Measurements from ENCODE around the gene PPFIBP2. TPM values are rescaled to one million over a fixed set of nuclear protein-coding genes. Genes with fewer than 3 reads are reported as not detected.

Gene PPFIBP2
- 15.0 and 15.8 TPM in 2 replicates for total RNA-seq (2016; rRNA removed; fragmentation: Illumina TruSeq; extraction: Trizol)
- 10.1 and 10.8 TPM in 2 replicates for total RNA-seq (2016; cell fraction: cytosol; rRNA removed; fragmentation: Illumina TruSeq; extraction: Trizol; ENCODE audit: low read depth)
- total RNA-seq (2016; cell fraction: insoluble cytoplasmic fraction; rRNA removed; fragmentation: Illumina TruSeq; extraction: Trizol) = 15.1 and 19.3 TPM in 2 replicates
- total RNA-seq (2016; cell fraction: membrane; rRNA removed; fragmentation: Illumina TruSeq; extraction: Trizol) = 9.3 and 12.0 TPM in 2 replicates
- 22.7 and 24.0 TPM in 2 replicates for total RNA-seq (2016; cell fraction: nucleus; rRNA removed; fragmentation: Illumina TruSeq; extraction: Trizol)
- polyA plus RNA-seq (2011; rRNA removed) = 41.6 and 52.5 TPM in 2 replicates
- polyA plus RNA-seq (2011; cell fraction: cytosol; rRNA removed) = 21.9 and 27.8 TPM in 2 replicates
- 94.0 and 96.1 TPM in 2 replicates for polyA plus RNA-seq (2011; cell fraction: nucleus; rRNA removed)
- 27.5 and 36.7 TPM in 2 replicates for polyA plus RNA-seq (2012)
- polyA plus RNA-seq (2016; cell fraction: cytosol; fragmentation: Illumina TruSeq; extraction: Trizol; ENCODE audit: low read depth) = 2.4 and 2.9 TPM in 2 replicates
- 9.9 and 13.6 TPM in 2 replicates for polyA plus RNA-seq (2016; cell fraction: insoluble cytoplasmic fraction; fragmentation: Illumina TruSeq; extraction: Trizol; ENCODE audit: low read depth)
- polyA plus RNA-seq (2016; cell fraction: membrane; fragmentation: Illumina TruSeq; extraction: Trizol; ENCODE audit: low read depth) = 4.7 and 5.9 TPM in 2 replicates
- 17.2 and 18.8 TPM in 2 replicates for polyA plus RNA-seq (2016; cell fraction: nucleus; fragmentation: Illumina TruSeq; extraction: Trizol; ENCODE audit: insufficient read depth, low read depth)
- polyA minus RNA-seq (2011; rRNA and poly(A)+ RNA removed; ENCODE audit: low replicate concordance) = 32.4 and 88.1 TPM in 2 replicates
- polyA minus RNA-seq (2011; cell fraction: cytosol; rRNA and poly(A)+ RNA removed) = 34.5 and 36.9 TPM in 2 replicates
- polyA minus RNA-seq (2011; cell fraction: nucleus; rRNA and poly(A)+ RNA removed) = 174 and 179 TPM in 2 replicates
- percentile 70 among the genes with signal in this experiment for Bru-seq, nascent RNA
- percentile 57 among the genes with signal in this experiment for BruChase-seq, experiment 1, labeled RNA remaining after a 6-hour chase
- percentile 60 among the genes with signal in this experiment for BruChase-seq, experiment 2, labeled RNA remaining after a 2-hour chase
- long read RNA-seq, experiment 1, partial matches to known transcripts = 2 of 11 reads
- long read RNA-seq, experiment 1, other reads (novel, unspliced or antisense) = 8 of 11 reads
- long read RNA-seq, experiment 2, transcript PPFIBP2-201 (24 exons, 3,557 nt) = major isoform, 5 of 25 reads
- long read RNA-seq, experiment 2, partial matches to known transcripts = 14 of 25 reads
- long read RNA-seq, experiment 2, other reads (novel, unspliced or antisense) = 5 of 25 reads

DNA sequence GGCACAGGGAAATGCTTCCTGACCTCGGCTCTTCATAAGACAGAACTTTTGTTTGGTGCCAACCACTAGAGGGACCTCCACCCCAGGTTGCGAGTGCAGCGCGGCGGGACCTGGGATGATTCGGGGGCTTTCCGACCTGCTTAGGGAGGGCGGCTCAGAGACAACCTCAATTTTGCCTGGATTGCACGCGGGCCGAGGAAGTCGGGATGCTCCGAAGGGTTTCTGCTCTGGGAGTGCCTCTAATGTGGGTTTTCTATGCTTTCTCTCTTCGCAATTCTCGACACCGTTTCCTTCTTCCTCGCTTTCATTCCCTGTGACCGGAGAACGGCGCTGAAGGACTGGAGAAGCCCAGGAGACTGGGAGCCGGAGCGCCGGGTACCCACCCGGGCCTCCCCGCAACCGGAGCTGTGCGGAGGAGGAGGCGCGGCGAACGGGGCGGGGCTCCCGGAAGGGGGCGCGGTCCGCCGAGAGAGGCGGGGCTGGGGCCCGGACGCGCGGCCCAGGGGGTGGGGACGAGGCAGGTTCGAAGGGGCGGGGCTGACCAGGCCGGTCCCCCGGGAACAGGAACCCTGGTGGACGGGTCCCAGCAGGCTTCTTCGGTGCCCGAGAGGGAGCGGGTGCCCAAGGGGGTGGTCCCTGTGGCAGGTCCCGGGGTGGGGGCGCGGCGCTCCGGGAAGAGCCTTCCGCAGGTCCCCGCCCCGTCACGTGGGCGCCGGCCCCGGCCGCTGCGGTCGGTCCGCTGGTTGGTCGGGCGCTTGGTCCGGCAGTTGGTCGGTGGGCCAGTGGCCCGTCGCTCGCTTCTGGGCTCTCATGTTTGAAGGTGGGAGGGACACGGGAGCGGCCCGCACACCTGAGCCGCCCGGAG is at the start of gene PPFIBP2:
Gene PPFIBP2 (plus strand): TSS at position 766 of the 865 bp plus-strand sequence. CDS start 35,477 bp downstream, outside the sequence.
- CTCF ChIA-PET (ENCODE audit: low intra/inter-chr PET ratio, low total read pairs) = interaction anchor here (1.0 to 1.6 kb wide), 2 partner anchors 144 to 152 kb away, joined by 7 read pairs; no protein-coding TSS in a partner anchor
- H3K79me2 ChIP-seq (ENCODE audit: insufficient read depth, low read length) = peaks cover 2% of the 10 kb centered on the region
- ATAC-seq = peak; percentile 88
- H3K27me3 ChIP-seq (ENCODE audit: control insufficient read depth in 1 of 2, insufficient read depth in 2 of 2, low read length in 2 of 2) = no peaks in the 10 kb centered on the region; a peak in 2 of 5 replicates
- H3K27ac ChIP-seq (ENCODE audit: extremely low read length, insufficient read depth, low read length) = peak within 1 kb of the TSS; percentile 62
- FAIRE-seq = peak; percentile 30
- no TSS peak for BruUV-seq (replicated peaks)
- H3K4me1 ChIP-seq (ENCODE audit: insufficient read depth, low read length) = peaks cover 48% of the 10 kb centered on the region
- H3K9me3 ChIP-seq (ENCODE audit: low read length) = no peaks in the 10 kb centered on the region
- no peaks in the 10 kb centered on the region for H4K20me1 ChIP-seq (ENCODE audit: insufficient read depth, low read length)
- POLR2A ChIA-PET = interaction anchor here (3.3 kb wide), 1 partner anchor 12 kb away, joined by 22 read pairs; no protein-coding TSS in a partner anchor
- peak within 1 kb of the TSS; percentile 85 for H2AFZ ChIP-seq (ENCODE audit: low read length)
- no peaks in the 10 kb centered on the region for H3K36me3 ChIP-seq (replicated peaks in 1 of 2; ENCODE audit: control insufficient read depth in 1 of 2, insufficient read depth in 2 of 2, low read length in 2 of 2)
- intact Hi-C loops (cut with micrococcal nuclease; ENCODE audit: unreplicated experiment) (loop anchor here (1.0 to 2.0 kb wide), 4 partner anchors 35 to 151 kb away; no protein-coding TSS in a partner anchor), in situ Hi-C loops (cut with HindIII; ENCODE audit: extremely low pct_ligation_motif_present, low pct_unique_long_range_greater_than_20kb) (no loop called here)
- peak within 1 kb of the TSS; percentile 65 to 93 (median 72) for H3K4me3 ChIP-seq (replicated peaks in 1 of 3; ENCODE audit: insufficient read depth in 1 of 3, low read depth in 2 of 3, low read length in 3 of 3)
- DNase-seq (ENCODE audit: low spot score) = peak; percentile 58
- H3K4me2 ChIP-seq (ENCODE audit: low read depth, low read length) = peak within 1 kb of the TSS; percentile 92
- WGBS (ENCODE audit: low lambda C conversion rate) = 2% methylated on average over 26 of the region's 79 CpGs
- peak within 1 kb of the TSS; percentile 74 for H3K9ac ChIP-seq (ENCODE audit: insufficient read depth, low read depth, low read length)
- TF ChIP-seq XRCC5 (optimal IDR thresholded peaks at IDR 0.05; ENCODE audit: low read length) (peak; percentile 78), ZNF501 (CRISPR knock-in tag; IDR thresholded peaks at IDR 0.05) (peak; percentile 76; the same call in 1 of the 2 replicates)
- TF ChIP-seq, protein P1, sequence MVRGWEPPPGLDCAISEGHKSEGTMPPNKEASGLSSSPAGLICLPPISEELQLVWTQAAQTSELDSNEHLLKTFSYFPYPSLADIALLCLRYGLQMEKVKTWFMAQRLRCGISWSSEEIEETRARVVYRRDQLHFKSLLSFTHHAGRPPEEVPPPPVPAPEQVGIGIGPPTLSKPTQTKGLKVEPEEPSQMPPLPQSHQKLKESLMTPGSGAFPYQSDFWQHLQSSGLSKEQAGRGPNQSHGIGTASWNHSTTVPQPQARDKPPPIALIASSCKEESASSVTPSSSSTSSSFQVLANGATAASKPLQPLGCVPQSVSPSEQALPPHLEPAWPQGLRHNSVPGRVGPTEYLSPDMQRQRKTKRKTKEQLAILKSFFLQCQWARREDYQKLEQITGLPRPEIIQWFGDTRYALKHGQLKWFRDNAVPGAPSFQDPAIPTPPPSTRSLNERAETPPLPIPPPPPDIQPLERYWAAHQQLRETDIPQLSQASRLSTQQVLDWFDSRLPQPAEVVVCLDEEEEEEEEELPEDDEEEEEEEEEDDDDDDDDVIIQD (CRISPR knock-in tag; IDR thresholded peaks at IDR 0.05; ENCODE audit: low read depth) = no peak
- TF ChIP-seq, protein P2, sequence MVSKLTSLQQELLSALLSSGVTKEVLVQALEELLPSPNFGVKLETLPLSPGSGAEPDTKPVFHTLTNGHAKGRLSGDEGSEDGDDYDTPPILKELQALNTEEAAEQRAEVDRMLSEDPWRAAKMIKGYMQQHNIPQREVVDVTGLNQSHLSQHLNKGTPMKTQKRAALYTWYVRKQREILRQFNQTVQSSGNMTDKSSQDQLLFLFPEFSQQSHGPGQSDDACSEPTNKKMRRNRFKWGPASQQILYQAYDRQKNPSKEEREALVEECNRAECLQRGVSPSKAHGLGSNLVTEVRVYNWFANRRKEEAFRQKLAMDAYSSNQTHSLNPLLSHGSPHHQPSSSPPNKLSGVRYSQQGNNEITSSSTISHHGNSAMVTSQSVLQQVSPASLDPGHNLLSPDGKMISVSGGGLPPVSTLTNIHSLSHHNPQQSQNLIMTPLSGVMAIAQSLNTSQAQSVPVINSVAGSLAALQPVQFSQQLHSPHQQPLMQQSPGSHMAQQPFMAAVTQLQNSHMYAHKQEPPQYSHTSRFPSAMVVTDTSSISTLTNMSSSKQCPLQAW (CRISPR knock-in tag; IDR thresholded peaks at IDR 0.05) = peak; percentile 21; the same call in 1 of the 2 replicates
- TF ChIP-seq, protein P3, sequence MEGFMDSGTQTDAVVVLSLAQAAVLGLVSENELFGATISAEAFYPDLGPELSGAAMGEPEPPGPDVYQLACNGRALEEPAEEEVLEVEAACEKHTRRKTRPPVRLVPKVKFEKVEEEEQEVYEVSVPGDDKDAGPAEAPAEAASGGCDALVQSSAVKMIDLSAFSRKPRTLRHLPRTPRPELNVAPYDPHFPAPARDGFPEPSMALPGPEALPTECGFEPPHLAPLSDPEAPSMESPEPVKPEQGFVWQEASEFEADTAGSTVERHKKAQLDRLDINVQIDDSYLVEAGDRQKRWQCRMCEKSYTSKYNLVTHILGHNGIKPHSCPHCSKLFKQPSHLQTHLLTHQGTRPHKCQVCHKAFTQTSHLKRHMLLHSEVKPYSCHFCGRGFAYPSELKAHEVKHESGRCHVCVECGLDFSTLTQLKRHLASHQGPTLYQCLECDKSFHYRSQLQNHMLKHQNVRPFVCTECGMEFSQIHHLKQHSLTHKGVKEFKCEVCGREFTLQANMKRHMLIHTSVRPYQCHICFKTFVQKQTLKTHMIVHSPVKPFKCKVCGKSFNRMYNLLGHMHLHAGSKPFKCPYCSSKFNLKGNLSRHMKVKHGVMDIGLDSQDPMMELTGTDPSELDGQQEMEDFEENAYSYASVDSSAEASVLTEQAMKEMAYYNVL (CRISPR knock-in tag; IDR thresholded peaks at IDR 0.05; ENCODE audit: borderline replicate concordance) = peak; percentile 39; the same call in 1 of the 2 replicates
- TF ChIP-seq, protein P4, sequence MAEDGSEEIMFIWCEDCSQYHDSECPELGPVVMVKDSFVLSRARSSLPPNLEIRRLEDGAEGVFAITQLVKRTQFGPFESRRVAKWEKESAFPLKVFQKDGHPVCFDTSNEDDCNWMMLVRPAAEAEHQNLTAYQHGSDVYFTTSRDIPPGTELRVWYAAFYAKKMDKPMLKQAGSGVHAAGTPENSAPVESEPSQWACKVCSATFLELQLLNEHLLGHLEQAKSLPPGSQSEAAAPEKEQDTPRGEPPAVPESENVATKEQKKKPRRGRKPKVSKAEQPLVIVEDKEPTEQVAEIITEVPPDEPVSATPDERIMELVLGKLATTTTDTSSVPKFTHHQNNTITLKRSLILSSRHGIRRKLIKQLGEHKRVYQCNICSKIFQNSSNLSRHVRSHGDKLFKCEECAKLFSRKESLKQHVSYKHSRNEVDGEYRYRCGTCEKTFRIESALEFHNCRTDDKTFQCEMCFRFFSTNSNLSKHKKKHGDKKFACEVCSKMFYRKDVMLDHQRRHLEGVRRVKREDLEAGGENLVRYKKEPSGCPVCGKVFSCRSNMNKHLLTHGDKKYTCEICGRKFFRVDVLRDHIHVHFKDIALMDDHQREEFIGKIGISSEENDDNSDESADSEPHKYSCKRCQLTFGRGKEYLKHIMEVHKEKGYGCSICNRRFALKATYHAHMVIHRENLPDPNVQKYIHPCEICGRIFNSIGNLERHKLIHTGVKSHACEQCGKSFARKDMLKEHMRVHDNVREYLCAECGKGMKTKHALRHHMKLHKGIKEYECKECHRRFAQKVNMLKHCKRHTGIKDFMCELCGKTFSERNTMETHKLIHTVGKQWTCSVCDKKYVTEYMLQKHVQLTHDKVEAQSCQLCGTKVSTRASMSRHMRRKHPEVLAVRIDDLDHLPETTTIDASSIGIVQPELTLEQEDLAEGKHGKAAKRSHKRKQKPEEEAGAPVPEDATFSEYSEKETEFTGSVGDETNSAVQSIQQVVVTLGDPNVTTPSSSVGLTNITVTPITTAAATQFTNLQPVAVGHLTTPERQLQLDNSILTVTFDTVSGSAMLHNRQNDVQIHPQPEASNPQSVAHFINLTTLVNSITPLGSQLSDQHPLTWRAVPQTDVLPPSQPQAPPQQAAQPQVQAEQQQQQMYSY (CRISPR knock-in tag; IDR thresholded peaks at IDR 0.05) = peak; percentile 17; the same call in 1 of the 2 replicates
